ENCODE measurements around the gene DGLUCY. TPM values are rescaled to one million over a fixed set of nuclear protein-coding genes. Genes with fewer than 3 reads are reported as not detected.
"Not testable (repeated sequence)": the region's sequence is repeated elsewhere in the genome, so short reads cannot be mapped to it uniquely, and the experiment has no call there.

The DGLUCY gene, protein sequence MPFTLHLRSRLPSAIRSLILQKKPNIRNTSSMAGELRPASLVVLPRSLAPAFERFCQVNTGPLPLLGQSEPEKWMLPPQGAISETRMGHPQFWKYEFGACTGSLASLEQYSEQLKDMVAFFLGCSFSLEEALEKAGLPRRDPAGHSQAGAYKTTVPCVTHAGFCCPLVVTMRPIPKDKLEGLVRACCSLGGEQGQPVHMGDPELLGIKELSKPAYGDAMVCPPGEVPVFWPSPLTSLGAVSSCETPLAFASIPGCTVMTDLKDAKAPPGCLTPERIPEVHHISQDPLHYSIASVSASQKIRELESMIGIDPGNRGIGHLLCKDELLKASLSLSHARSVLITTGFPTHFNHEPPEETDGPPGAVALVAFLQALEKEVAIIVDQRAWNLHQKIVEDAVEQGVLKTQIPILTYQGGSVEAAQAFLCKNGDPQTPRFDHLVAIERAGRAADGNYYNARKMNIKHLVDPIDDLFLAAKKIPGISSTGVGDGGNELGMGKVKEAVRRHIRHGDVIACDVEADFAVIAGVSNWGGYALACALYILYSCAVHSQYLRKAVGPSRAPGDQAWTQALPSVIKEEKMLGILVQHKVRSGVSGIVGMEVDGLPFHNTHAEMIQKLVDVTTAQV
- total RNA-seq, result 10 to 100 TPM; 50.1 to 85.6 TPM

DNA sequence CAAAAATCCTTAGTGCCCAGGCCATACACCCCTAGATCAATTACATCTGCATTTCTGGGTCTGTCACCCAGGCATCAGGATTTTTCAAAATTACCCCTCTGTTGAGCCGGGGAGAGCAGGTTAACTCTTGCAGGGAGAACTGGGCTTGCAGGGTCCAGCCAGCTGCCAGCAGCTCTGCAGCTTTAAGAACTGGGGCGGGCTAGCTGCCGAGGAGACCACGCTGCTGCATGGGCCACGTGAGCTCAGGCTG, at the start of gene DGLUCY:
Gene DGLUCY, plus strand, starts transcription at position 245 of the 250 bp plus-strand sequence. CDS start 46,222 bp downstream, outside the sequence.
- no peak for ATAC-seq
- Mint-ChIP-seq H3K9me3 (no peaks in the 10 kb centered on the region), H3K36me3 (peaks cover 21 to 51% of the 10 kb centered on the region in 2 donors), H3K27ac (peak within 1 kb of the TSS; percentile 93 to 98)
- DNase-seq (ENCODE audit: low spot score in 2 of 2), result no peak

DNA sequence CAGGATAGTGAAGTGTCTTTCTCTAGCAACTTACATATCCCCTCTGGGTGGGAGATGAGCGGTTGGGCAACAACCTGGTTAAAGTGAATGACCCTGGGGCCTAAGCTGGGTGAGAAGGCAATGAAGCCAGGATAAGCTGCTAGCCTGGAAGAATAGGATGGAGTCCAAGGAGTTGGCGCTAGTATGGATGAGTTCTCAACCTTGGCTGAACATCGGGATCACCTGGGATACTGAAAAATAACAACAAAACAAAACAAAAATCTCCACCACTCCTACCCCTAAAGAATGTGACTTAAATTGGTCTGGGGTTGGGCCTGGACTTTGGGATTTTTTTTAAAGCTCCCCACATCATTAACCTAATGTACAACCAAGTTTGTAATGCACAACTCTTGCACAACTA, 48.6 kb upstream of the DGLUCY start:
- DNase-seq (ENCODE audit: low spot score in 2 of 2) (no peak), ATAC-seq (no peak)
- Mint-ChIP-seq H3K9me3 (peaks cover 19% of the 10 kb centered on the region in 2 donors), H3K36me3 (peaks cover 13 to 14% of the 10 kb centered on the region in 2 donors), H3K27ac (peak overlapping the region in 1 of 2 donors; percentile 86)

DNA sequence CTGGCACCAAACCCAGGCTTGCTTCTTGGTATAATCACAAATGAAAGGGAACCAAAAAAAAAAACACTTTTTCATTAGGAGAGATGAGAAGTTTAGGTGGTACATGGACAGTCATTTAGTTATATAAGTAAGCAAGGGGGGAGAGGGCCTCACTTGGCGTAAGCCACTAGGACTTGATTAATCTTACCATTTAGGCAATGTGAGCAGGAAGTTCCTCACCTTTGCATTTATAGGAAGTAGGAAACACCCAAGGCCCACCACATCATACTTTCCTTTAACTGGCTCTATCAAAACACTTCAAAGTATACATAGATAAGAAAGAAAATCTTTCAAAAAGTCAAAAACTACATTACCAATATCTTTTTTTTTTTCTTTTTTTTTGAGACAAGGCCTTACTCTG, 46.7 kb upstream of the DGLUCY start:
- peak; percentile 24 to 61 for ATAC-seq
- no peak for DNase-seq (ENCODE audit: low spot score in 2 of 2)
- Mint-ChIP-seq H3K27ac (peak overlapping the region; percentile 72 to 86), H3K9me3 (peaks cover 19 to 25% of the 10 kb centered on the region in 2 donors), H3K36me3 (peaks cover 13 to 14% of the 10 kb centered on the region in 2 donors)

DNA sequence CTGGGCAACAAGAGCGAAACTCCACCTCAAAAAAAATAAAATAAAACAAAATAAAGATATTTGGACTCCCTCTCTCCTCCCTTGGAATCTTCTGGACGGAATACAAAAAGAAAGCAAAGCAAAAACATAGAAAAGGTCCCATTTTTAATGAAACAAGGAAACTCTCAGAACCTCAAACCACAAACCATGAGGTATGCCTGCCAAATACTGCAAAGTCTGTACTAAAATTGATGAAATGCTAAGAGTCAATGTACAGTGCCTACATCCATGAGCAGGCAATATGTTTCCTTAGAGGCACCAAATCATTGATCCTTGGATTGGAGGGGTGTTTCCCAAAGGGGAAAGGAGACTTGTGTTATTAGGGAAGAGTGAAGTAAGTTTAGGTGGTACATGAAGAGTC, 45.2 kb upstream of the DGLUCY start:
- DNase-seq (ENCODE audit: low spot score in 2 of 2) (no peak), ATAC-seq (peak in 1 of 2 donors; percentile 39)
- H3K9me3 Mint-ChIP-seq, result peaks cover 14 to 21% of the 10 kb centered on the region in 2 donors
- H3K36me3 Mint-ChIP-seq, result peaks cover 8 to 9% of the 10 kb centered on the region in 2 donors
- peak overlapping the region; percentile 50 to 86 for H3K27ac Mint-ChIP-seq

DNA sequence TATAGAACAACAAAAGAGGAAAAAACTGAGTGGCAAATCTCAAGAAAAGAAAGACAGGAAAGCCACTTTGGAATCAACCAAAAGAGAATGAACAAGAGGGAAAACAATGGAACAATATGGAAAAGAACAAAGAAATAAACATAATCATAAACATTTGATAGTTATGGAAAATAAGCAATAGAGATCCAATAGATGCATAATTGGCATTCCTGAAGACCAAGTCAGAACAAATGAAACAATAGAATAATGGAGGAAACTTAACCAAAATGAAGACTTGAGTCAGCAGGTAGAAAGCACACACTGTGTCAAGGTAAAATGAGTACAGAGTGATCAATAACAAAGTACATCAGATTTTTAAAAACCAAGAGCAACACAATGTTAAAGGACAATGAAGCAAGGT, 43.3 kb upstream of the DGLUCY start:
- Mint-ChIP-seq H3K9me3 (peaks cover 10 to 13% of the 10 kb centered on the region in 2 donors), H3K27ac (peak overlapping the region in 1 of 2 donors; percentile 25), H3K36me3 (peaks cover 4 to 5% of the 10 kb centered on the region in 2 donors)
- DNase-seq (ENCODE audit: low spot score in 2 of 2) (no peak), ATAC-seq (no peak)

DNA sequence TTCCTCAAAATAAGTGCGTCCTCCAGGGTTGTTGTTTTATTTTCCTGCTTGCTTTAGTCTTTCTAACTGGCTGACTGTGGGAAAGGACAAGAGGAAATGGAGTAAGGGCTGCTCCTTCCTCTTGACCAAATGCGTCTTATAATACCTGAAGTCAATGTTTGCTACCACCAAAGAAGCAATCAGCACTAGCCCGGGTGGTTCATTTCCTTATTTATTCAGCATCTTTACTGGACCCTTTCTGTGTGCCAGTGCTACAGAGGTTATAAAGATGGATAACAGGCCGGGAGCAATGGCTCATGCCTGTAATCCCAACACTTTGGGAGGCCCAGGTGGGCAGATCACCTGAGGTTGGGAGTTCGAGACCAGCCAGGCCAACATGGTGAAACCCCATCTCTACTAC, 38.3 kb upstream of the DGLUCY start:
- no peak for DNase-seq (ENCODE audit: low spot score in 2 of 2)
- ATAC-seq, result no peak
- no peaks in the 10 kb centered on the region for H3K36me3 Mint-ChIP-seq
- H3K27ac Mint-ChIP-seq, result no peak overlapping the region
- peaks cover 0 to 3% of the 10 kb centered on the region in 2 donors for H3K9me3 Mint-ChIP-seq

DNA sequence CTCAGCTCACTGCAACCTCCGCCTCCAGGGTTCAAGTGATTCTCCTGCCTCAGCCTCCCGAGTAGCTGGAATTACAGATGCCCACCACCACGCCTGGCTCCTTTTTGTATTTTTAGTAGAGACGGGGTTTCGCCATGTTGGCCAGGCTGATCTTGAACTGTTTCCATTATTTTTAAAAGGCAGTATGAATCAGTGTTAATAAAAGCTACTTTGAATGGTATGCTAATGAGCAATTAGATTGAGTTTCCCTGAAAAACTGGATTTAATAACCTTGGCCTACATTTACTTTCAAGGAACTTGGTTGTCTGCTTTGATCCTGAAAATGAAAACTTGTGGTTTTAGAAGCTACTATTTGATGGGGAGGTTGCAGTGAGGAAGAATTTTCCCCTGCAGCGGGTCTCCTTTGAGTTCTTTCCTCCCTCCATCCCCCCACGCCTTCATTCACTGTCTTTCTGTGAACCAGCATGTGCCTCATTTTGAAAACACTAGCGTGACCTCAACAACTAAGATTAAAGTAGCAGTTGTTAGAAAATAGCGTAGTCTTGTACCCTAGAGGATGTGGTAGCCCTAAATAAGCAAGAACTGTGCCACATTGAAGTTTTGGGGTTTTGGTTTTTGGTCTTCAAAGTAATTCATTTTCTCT, 35.7 kb upstream of the DGLUCY start:
- Mint-ChIP-seq H3K36me3 (peaks cover 0 to 8% of the 10 kb centered on the region in 2 donors), H3K9me3 (no peaks in the 10 kb centered on the region)
- ATAC-seq, result peak; percentile 99 to 100

DNA sequence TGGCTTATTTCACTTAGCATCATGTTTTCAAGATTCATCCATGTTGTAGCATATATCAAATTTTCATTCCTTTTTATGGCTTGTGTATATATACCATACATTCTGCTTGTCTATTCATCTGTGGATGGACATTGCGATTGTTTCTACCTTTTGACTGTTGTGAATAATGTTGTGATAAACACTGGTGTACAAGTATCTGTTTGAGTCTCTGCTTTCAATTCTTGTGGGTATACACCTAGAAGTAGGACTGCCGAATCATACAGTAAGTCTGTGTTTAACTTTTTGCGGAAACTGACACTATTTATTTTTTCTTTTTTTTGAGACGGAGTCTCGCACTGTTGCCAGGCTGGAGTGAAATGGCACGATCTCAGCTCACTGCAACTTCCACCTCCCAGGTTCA, 33.8 kb upstream of the DGLUCY start:
- ATAC-seq (no peak), DNase-seq (ENCODE audit: low spot score in 2 of 2) (no peak)
- no peak overlapping the region for H3K27ac Mint-ChIP-seq
- H3K36me3 Mint-ChIP-seq, result peaks cover 0 to 8% of the 10 kb centered on the region in 2 donors
- no peaks in the 10 kb centered on the region for H3K9me3 Mint-ChIP-seq

More for the DNA sequence above, 35.7 kb upstream of the DGLUCY start:
- H3K27ac Mint-ChIP-seq, result peak overlapping the region; percentile 22 to 83
- peak in 1 of 2 donors; percentile 58 for DNase-seq (ENCODE audit: low spot score in 2 of 2)

DNA sequence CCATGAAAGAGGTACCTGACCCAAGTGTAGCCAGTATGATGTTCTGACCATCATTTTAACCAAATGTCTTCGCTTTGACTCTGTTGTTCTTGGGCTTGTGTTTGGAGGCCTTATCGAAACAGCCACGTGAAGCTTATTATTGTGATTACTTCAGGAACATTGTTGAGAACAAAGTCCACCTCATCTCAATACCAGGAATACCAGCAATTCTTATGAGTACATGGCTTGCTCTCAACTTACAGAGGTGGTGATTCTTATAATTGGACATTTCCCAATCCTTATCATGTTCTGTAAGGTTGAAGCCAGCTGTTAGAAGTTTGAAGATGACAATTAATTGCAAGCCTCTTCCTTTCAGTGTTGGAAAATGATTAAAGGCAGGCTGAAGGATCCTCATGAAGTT, 31.6 kb upstream of the DGLUCY start:
- ATAC-seq (no peak), DNase-seq (ENCODE audit: low spot score in 2 of 2) (no peak)
- Mint-ChIP-seq H3K27ac (no peak overlapping the region), H3K9me3 (no peaks in the 10 kb centered on the region), H3K36me3 (peaks cover 0 to 8% of the 10 kb centered on the region in 2 donors)

DNA sequence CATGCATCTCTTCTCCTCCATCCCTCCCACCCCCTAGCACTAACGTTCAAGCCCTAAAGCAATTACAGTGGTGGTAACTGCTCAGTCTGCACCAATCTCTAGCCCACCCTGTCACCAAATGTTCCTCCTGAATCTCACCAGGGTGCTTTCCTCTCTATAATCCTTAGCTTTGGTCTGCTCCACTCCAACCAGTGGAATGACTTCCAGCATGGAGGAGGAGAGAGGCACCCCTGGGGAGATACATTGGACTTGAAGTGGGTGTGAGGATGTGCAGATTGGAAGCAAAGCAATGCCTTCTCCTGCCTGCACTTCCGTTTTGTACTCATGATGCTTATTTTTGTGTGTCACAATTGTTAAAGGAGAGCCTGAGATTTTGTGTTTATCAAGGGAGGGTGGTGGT, 29.4 kb upstream of the DGLUCY start:
- Mint-ChIP-seq H3K36me3 (peaks cover 0 to 8% of the 10 kb centered on the region in 2 donors), H3K9me3 (no peaks in the 10 kb centered on the region), H3K27ac (no peak overlapping the region)
- no peak for ATAC-seq
- no peak for DNase-seq (ENCODE audit: low spot score in 2 of 2)

DNA sequence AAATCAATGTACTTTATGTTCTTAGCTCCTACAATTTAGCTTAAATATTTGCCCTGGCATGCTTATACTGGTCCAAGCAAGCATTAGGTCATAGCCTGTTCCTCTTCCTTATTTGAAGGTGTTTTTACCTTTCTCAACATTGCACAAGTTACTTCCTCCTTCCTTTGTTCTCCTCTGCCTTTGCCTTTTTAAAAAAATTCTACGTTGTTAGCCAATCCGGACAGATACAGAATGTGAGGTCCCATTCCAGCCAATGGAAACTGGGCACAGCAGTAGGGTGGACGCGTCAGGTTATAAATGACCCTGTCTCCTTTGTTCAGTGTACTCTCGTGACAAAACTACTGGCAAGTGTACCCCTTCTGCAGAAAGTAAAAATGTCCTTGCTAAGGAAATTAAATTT, 26.4 kb upstream of the DGLUCY start:
- not testable (repeated sequence) for DNase-seq (ENCODE audit: low spot score in 2 of 2); H3K36me3 Mint-ChIP-seq; ATAC-seq; H3K27ac Mint-ChIP-seq; H3K9me3 Mint-ChIP-seq

DNA sequence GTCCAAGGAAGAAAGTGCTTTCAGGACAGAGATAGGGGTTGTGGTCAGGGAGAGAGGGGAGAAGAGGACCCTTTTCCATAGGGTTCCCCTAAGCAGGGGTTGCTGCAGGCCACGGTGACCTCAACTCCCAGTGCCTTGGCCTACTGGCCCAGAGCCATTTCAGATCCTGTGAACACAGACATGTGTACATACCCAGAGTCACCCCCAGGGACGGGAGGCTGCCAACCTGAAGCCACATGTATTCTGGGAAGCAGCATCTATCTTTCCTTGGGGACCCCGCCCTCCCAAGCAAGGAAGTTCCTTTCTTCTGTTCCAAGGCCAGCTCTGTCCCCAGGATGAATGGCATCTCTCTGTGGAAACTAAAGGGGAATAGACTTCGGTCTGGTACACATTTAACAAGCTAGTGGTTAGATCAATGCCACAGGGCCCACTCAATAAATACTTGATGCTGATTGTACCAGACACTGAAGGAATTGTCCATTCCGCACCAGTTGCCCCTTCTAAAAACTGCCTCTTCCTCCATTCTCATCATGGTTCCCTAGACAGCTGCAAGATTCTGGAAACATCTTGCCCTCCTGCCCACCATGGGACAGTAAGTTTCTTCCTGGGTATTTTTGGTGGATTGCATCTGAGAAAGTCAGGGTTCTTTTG, 25.2 kb upstream of the DGLUCY start:
- no peak overlapping the region for H3K27ac Mint-ChIP-seq
- no peak for DNase-seq (ENCODE audit: low spot score in 2 of 2)
- H3K9me3 Mint-ChIP-seq, result no peaks in the 10 kb centered on the region
- ATAC-seq, result no peak
- no peaks in the 10 kb centered on the region for H3K36me3 Mint-ChIP-seq

DNA sequence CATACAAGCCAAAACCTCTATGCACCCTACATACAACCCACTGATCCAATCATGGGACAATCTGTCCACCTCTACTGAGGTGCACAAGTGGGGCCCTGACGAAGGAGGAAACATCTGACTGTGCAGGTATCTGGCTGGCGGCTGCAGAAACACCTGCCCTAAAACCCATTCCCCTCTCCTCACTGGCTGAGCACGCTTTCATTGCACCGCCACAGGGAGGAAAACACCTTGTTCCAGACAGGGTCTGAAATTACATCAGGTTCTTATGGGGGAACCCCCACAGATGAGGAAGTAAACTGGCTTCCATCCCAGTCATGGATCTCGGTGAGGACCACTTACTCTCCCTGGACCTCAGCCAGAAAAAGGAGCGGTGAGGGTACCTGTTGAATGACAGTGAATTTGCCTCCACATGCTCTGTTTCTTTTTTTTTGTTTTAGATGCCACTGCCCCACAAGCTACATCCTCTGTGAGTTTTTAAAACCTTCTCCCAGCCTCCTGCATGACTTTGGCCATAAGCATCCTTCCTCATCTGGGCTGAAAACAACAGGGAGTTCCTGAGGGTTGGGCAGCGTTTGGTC, 23.8 kb upstream of the DGLUCY start:
- ATAC-seq (no peak), DNase-seq (ENCODE audit: low spot score in 2 of 2) (no peak)
- H3K27ac Mint-ChIP-seq, result no peak overlapping the region
- H3K9me3 Mint-ChIP-seq, result no peaks in the 10 kb centered on the region
- no peaks in the 10 kb centered on the region for H3K36me3 Mint-ChIP-seq

DNA sequence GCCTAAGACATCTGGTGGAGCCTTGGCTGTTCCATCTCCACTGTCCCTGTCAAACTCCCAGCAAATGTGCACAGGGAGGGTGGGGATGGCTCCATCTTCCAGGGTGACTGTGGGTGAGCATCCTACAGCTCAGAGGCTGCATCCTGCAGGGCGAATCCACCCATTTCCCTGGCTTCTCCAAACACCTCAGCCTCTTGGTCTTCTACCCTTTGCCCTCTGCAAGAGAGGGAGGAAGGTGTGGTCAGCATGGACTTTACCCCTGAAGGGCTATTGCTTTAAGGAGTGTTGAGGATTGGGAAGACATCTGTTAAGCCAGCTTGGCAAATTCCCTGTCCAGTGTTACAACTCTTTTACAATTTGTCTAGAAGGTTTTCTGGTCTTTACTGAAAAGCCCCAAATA, 23.1 kb upstream of the DGLUCY start:
- Mint-ChIP-seq H3K9me3 (no peaks in the 10 kb centered on the region), H3K36me3 (no peaks in the 10 kb centered on the region), H3K27ac (no peak overlapping the region)
- no peak for ATAC-seq
- DNase-seq (ENCODE audit: low spot score in 2 of 2), result no peak

DNA sequence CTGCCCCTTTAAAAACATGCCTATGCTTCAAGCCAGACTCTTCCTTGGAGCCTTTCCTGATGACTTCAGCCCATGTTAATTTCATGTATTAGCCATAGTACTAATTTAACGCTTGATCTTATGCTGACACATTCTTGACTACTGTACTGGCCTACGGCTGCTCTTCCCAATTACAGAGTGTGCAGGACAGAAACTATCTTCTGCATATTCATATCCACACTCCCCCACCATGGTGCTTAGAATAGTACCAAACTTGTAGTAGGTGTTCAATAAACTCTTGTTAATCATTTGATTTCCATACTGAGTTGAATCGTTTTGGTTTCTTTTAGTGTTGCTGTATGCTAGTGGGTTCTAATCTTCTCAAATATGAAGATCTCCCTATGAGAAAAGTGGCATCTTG, 21.8 kb upstream of the DGLUCY start:
- Mint-ChIP-seq H3K9me3 (no peaks in the 10 kb centered on the region), H3K36me3 (no peaks in the 10 kb centered on the region), H3K27ac (no peak overlapping the region)
- DNase-seq (ENCODE audit: low spot score in 2 of 2) (no peak), ATAC-seq (peak in 1 of 2 donors; percentile 22)

DNA sequence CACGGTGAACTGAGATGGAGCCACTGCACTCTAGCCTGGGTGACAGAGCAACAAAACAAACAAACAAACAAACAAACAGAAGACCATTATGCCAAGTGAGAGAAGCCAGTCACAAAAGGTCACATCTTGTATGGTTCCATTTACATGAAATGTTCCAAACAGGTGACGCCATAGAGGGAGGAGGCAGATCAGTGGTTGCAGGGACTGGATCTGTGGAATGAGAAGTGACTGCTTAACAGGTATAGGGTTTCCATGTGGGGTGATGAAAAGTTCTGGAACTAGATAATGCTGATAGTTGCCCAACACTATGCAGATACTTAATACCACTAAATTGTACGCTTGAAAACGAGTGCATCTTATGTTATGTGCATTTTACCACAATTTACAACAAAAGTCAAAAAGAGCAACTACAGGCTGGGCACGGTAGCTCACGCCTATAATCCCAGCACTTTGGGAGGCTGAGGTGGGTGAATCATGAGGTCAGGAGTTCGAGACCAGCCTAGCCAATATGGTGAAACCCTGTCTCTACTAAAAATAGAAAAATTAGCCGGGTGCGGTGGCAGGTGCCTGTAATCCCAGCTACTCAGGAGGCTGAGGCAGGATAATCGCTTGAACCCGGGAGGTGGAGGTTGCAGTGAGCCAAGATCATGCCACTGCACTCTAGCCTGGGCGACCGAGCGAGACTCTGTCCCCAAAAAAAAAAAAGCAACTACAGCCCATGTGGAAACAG, 20.0 kb upstream of the DGLUCY start:
- not testable (repeated sequence) for H3K36me3 Mint-ChIP-seq; H3K27ac Mint-ChIP-seq; DNase-seq (ENCODE audit: low spot score in 2 of 2); H3K9me3 Mint-ChIP-seq; ATAC-seq

Data from activated naive CD4-positive, alpha-beta T cell treated with anti-CD3 and anti-CD28 coated beads, Interleukin-2, amount 50 U/mL, for 72 hours (primary cell).